ENCODE data around the gene NFE2L1. TPM values are rescaled to one million over a fixed set of nuclear protein-coding genes. Genes with fewer than 3 reads are reported as not detected.

NFE2L1 gene
- total RNA-seq, 4 donors from 2014 or later = 123 to 168 (median 131) TPM

DNA sequence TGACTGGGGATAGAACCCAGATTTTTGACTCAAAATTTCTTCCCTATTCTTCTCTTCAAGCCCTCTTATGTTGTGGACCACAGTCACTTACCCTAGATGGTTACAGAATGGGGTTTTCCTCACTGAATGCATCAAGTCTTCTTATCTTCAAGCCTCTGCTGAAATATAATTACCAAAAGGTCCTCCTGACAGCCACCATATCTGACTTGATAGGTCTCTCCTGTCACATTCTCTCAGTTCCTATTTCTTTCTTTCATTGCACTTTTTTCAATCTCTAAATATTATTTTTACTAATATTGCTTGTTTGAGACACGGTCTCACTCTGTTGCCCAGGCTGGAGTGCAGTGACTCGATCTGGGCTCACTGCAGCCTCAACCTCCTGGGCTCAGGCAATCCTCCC, 9.5 kb upstream of the NFE2L1 start:
- Histone ChIP-seq H3K4me1 (peaks cover 0 to 11% of the 10 kb centered on the region in 2 donors), H3K36me3 (no peaks in the 10 kb centered on the region), H3K27ac (no peak overlapping the region), H3K27me3 (no peaks in the 10 kb centered on the region), H3K4me3 (replicated peaks in 1 of 3) (no peak overlapping the region), H3K9me3 (no peaks in the 10 kb centered on the region)
- no peak for DNase-seq
- WGBS, 2 donors = 86 to 87% methylated on average over 2 of the region's 2 CpGs
- intact Hi-C loops (cut with DNase I) = no loop called here
- no peak for TF ChIP-seq POLR2A (IDR thresholded peaks at IDR 0.05)
- TF ChIP-seq, protein P1, sequence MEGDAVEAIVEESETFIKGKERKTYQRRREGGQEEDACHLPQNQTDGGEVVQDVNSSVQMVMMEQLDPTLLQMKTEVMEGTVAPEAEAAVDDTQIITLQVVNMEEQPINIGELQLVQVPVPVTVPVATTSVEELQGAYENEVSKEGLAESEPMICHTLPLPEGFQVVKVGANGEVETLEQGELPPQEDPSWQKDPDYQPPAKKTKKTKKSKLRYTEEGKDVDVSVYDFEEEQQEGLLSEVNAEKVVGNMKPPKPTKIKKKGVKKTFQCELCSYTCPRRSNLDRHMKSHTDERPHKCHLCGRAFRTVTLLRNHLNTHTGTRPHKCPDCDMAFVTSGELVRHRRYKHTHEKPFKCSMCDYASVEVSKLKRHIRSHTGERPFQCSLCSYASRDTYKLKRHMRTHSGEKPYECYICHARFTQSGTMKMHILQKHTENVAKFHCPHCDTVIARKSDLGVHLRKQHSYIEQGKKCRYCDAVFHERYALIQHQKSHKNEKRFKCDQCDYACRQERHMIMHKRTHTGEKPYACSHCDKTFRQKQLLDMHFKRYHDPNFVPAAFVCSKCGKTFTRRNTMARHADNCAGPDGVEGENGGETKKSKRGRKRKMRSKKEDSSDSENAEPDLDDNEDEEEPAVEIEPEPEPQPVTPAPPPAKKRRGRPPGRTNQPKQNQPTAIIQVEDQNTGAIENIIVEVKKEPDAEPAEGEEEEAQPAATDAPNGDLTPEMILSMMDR (IDR thresholded peaks at IDR 0.05) = no peak

DNA sequence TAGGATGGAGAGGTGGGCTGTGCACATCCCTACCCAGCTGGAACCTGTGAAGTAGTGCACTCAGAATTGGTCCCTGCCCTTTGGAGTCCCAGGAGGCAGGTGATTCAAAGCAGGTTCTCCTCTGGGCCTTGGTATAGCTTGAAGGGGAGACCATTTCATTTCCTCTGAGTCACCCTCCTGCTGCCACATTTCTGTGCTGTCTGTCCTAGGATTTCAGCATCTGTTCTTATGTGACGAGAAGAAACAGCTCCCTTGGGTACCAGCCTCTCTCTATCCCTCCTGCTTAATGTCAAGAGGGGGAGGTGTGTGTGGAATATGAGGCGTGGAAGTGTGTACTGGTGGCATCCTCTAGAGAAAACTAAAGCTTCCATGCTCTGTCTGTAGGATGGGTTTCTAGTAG, 5.0 kb upstream of the NFE2L1 start:
- intact Hi-C loops (cut with DNase I) = no loop called here
- H3K4me1 ChIP-seq = peaks cover 0 to 10% of the 10 kb centered on the region in 2 donors
- no peaks in the 10 kb centered on the region for H3K9me3 ChIP-seq
- TF ChIP-seq POLR2A (IDR thresholded peaks at IDR 0.05) = no peak
- TF ChIP-seq, protein P1 (IDR thresholded peaks at IDR 0.05) = no peak
- H3K4me3 ChIP-seq (replicated peaks in 1 of 3) = no peak overlapping the region
- H3K27me3 ChIP-seq = no peaks in the 10 kb centered on the region
- H3K36me3 ChIP-seq = no peaks in the 10 kb centered on the region
- WGBS, 2 donors = 90 to 100% methylated on average over 2 of the region's 2 CpGs
- H3K27ac ChIP-seq = no peak overlapping the region
- no peak for DNase-seq

DNA sequence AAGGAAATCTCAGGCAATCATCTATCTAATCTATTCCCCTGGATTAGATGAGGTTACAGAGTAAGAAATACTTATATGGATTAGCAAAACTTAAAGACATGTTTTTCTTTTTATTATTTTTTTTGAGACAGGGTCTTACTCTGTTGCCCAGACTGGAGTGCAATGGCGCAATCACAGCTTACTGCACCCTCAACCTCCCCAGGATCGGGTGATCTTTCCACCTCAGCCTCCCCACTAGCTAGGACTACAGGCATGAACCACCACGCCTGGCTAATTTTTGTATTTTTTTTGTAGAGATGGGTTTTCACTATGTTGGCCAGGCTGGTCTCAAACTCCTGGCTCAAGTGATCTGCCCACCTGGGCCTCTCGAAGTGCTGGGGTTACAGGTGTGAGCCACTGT, 3.3 kb upstream of the NFE2L1 start:
- peaks cover 10 to 14% of the 10 kb centered on the region in 2 donors for H3K4me1 ChIP-seq
- TF ChIP-seq, protein P1 (IDR thresholded peaks at IDR 0.05) = no peak
- TF ChIP-seq POLR2A (IDR thresholded peaks at IDR 0.05) = no peak
- H3K4me3 ChIP-seq (replicated peaks in 1 of 3) = no peak overlapping the region
- no peak overlapping the region for H3K27ac ChIP-seq
- no peaks in the 10 kb centered on the region for H3K9me3 ChIP-seq
- H3K36me3 ChIP-seq = no peaks in the 10 kb centered on the region
- intact Hi-C loops (cut with DNase I) = no loop called here
- no peak for DNase-seq
- 79 to 81% methylated on average over 4 of the region's 4 CpGs for WGBS, 2 donors
- no peaks in the 10 kb centered on the region for H3K27me3 ChIP-seq

- no peak overlapping the region for H3K4me3 ChIP-seq (replicated peaks in 1 of 3)
- intact Hi-C loops (cut with DNase I) = no loop called here
- WGBS, 2 donors = 60% methylated on average over 7 to 8 of the region's 8 CpGs
- peaks cover 16 to 20% of the 10 kb centered on the region in 2 donors for H3K4me1 ChIP-seq
- H3K36me3 ChIP-seq = no peaks in the 10 kb centered on the region
- TF ChIP-seq, protein P1 (IDR thresholded peaks at IDR 0.05) = no peak
- TF ChIP-seq POLR2A (IDR thresholded peaks at IDR 0.05) = no peak
- no peak for DNase-seq
- no peaks in the 10 kb centered on the region for H3K9me3 ChIP-seq
- H3K27me3 ChIP-seq = no peaks in the 10 kb centered on the region
- H3K27ac ChIP-seq = peak overlapping the region in 1 of 3 donors; percentile 45
These were observed 2.7 kb upstream of the NFE2L1 start for GRCh38 chr17:48045316-48046001.

- intact Hi-C loops (cut with DNase I) = no loop called here
- Histone ChIP-seq H3K36me3 (peaks cover 0 to 3% of the 10 kb centered on the region in 2 donors), H3K9me3 (no peaks in the 10 kb centered on the region), H3K4me3 (replicated peaks in 1 of 3) (no peak overlapping the region), H3K27me3 (no peaks in the 10 kb centered on the region), H3K4me1 (peaks cover 24 to 28% of the 10 kb centered on the region in 2 donors), H3K27ac (peak overlapping the region in 1 of 3 donors; percentile 45)
- TF ChIP-seq, protein P1 (IDR thresholded peaks at IDR 0.05) = no peak
- TF ChIP-seq POLR2A (IDR thresholded peaks at IDR 0.05) = no peak
- no peak for DNase-seq
- 92 to 95% methylated on average over 7 of the region's 7 CpGs for WGBS, 2 donors
These were observed 1.9 kb upstream of the NFE2L1 start for GRCh38 chr17:48046296-48046695.

Measured in thyroid gland (tissue), 4 donors.